DOHH2 (cell line): ENCODE data around the gene LRG1.
A peak's percentile ranks its signal among the peaks of the same experiment; 100 is the strongest.

Experiments used
- H3F3A ChIP-seq: fragments of 200-600 bp; sonication (generic), shearing (Covaris generic); 2 replicates; pipeline ENCODE4 v1.6.0; 2016; ENCODE audit warnings: antibody characterized with exemption, mild to moderate bottlenecking; ENCODE audit not compliant: control insufficient read depth, insufficient read depth
- H3K27ac ChIP-seq: fragments of 200-600 bp; sonication (generic); 2 replicates; pipeline ENCODE4 v1.5.1; 2014; ENCODE audit warnings: low read depth, mild to moderate bottlenecking, low read length, moderate library complexity
- H3K27me3 ChIP-seq: fragments of 200-600 bp; sonication (generic); 2 replicates; pipeline ENCODE4 v1.6.1; 2014; ENCODE audit warnings: mild to moderate bottlenecking, low read length, mixed read lengths; ENCODE audit not compliant: control insufficient read depth
- H3K36me3 ChIP-seq: fragments of 200-600 bp; sonication (generic); 2 replicates; pipeline ENCODE4 v1.6.1; 2014; ENCODE audit warnings: mild to moderate bottlenecking, low read length, moderate library complexity, mixed read lengths; ENCODE audit not compliant: control insufficient read depth
- H3K4me1 ChIP-seq: fragments of 200-600 bp; sonication (generic); 2 replicates; pipeline ENCODE4 v1.6.1; 2014; ENCODE audit warnings: mild to moderate bottlenecking, low read length, mixed read lengths; ENCODE audit not compliant: control insufficient read depth
- H3K4me2 ChIP-seq: fragments of 200-600 bp; sonication (generic); 2 replicates; pipeline ENCODE4 v1.6.0; 2014; ENCODE audit warnings: mild to moderate bottlenecking, low read length, moderate library complexity
- H3K4me3 ChIP-seq: fragments of 200-600 bp; sonication (generic); 2 replicates; pipeline ENCODE4 v1.5.1; 2014; ENCODE audit warnings: mild to moderate bottlenecking, low read length, mixed read lengths
- H3K79me2 ChIP-seq: fragments of 200-600 bp; sonication (generic); 2 replicates; pipeline ENCODE4 v1.6.1; 2014; ENCODE audit warnings: mild to moderate bottlenecking, low read length, mixed read lengths; ENCODE audit not compliant: control insufficient read depth
- H3K9me2 ChIP-seq: fragments of 200-600 bp; sonication (generic); replicated peaks from 2 replicates; pipeline ENCODE4 v1.6.1; 2014; ENCODE audit warnings: mild to moderate bottlenecking, low read length, mixed read lengths; ENCODE audit not compliant: control insufficient read depth
- H3K9me3 ChIP-seq: fragments of 200-600 bp; sonication (generic); 2 replicates; pipeline ENCODE4 v1.6.1; 2014; ENCODE audit warnings: antibody characterized with exemption, low read length, mixed read lengths; ENCODE audit not compliant: control insufficient read depth, insufficient read depth
- H4K20me1 ChIP-seq: fragments of 200-600 bp; sonication (generic); 2 replicates; pipeline ENCODE4 v1.6.0; 2014; ENCODE audit warnings: low read depth, mild to moderate bottlenecking, antibody characterized with exemption, low read length, moderate library complexity; ENCODE audit not compliant: control insufficient read depth, insufficient read depth
- EZH2phosphoT487 ChIP-seq: fragments of 200-600 bp; sonication (generic); IDR thresholded peaks from 2 replicates; pipeline ENCODE4 v1.6.1; 2017; ENCODE audit warnings: borderline replicate concordance, mild to moderate bottlenecking, antibody characterized with exemption, low read length, moderate library complexity, mixed read lengths
- TF ChIP-seq, protein P1 (sequence below): fragments of 200-600 bp; sonication (generic); IDR thresholded peaks from one replicate; pipeline ENCODE4 v1.5.1; 2014; ENCODE audit warnings: antibody characterized with exemption, mild to moderate bottlenecking, low read depth, low read length; ENCODE audit not compliant: poor library complexity, severe bottlenecking

The LRG1 gene

DNA sequence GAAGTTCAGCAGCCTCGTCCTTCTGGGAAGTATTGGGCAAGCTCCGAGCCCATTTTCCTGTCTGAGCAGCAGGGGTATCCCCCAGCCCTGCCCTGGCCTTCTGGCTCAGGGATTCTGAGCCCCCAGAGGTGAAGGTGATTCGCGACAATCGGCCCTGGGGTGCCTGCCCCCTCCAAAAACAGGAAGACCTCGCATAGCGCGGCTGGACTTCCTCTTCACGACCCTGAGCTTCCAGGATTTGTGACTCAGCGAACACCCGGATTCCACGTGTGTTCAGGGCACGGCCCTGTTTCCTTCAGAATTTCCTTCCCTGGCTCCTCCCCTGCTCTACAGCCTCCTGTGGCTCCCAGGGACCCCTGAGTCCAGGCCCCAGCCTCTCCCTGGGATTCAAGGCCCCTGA lies 19.7 kb upstream of the LRG1 start, which contains the start of gene SEMA6B:
Gene SEMA6B, minus strand, starts transcription at position 116 of the 400 bp plus-strand sequence. CDS start 1,227 bp downstream, outside the sequence.
- TF ChIP-seq, protein P1, sequence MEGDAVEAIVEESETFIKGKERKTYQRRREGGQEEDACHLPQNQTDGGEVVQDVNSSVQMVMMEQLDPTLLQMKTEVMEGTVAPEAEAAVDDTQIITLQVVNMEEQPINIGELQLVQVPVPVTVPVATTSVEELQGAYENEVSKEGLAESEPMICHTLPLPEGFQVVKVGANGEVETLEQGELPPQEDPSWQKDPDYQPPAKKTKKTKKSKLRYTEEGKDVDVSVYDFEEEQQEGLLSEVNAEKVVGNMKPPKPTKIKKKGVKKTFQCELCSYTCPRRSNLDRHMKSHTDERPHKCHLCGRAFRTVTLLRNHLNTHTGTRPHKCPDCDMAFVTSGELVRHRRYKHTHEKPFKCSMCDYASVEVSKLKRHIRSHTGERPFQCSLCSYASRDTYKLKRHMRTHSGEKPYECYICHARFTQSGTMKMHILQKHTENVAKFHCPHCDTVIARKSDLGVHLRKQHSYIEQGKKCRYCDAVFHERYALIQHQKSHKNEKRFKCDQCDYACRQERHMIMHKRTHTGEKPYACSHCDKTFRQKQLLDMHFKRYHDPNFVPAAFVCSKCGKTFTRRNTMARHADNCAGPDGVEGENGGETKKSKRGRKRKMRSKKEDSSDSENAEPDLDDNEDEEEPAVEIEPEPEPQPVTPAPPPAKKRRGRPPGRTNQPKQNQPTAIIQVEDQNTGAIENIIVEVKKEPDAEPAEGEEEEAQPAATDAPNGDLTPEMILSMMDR, result no peak
- no peak for TF ChIP-seq EZH2phosphoT487

DNA sequence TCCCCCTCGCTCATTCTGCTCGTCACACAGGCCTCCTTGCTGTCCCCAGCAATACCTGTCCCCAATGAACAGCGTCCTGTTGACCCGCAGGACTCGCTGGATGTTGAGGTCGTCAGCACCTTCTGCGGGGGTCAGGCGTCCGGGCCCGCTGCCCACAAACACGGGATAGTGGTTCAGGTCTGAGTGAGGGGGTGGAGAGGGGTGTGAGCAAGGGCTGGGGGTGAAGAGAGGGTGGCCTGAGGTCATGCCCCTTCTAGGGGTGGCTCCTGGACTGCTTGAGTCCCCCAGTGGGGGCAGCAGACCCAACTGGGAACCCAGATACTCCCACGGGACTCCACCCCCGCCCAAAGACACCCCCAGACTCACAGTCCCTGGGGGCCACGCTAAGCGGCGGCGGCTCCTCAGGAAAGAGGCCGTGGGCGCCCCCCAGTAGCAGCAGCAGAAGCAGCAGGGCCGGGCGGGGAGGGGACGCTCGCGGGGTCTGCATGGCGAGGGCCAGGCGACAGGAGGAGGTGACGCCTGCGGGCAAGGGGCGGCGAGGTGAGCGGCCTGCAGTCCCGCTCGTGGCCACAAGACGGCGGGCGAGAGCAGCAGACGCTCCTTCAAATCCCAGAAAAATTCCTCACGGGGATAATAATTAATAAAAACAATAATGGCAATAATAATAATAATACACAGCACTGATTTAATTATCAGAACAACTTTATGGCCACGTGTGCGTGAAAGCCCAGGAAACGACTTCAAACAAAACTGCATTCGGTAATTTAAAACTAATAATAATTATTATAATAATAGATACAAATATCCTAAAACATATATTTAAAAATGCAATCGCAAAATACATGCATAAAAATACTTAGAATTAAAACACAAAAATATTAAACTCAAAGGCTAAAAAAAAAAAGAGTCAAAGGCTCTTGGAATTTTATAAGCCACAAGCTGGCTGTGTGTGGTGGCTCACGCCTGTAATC lies 18.4 kb upstream of the LRG1 start:
- Histone ChIP-seq H3K36me3 (no peaks in the 10 kb centered on the region), H3K9me2 (no peaks in the 10 kb centered on the region), H3K27me3 (no peaks in the 10 kb centered on the region), H3K4me1 (no peaks in the 10 kb centered on the region), H3F3A (0 out of 2 replicates have a peak, but pooled peaks cover 3% of the 10 kb centered on the region), H3K79me2 (no peaks in the 10 kb centered on the region), H3K4me2 (no peak overlapping the region), H4K20me1 (no peaks in the 10 kb centered on the region), H3K4me3 (no peak overlapping the region), H3K27ac (no peak overlapping the region), H3K9me3 (no peaks in the 10 kb centered on the region)
- TF ChIP-seq, protein P1, result peak; percentile 72
- no peak for TF ChIP-seq EZH2phosphoT487

More for the DNA sequence above, 19.7 kb upstream of the LRG1 start, which contains the start of gene SEMA6B:
- Histone ChIP-seq H3K27me3 (no peaks in the 10 kb centered on the region), H3K9me3 (no peaks in the 10 kb centered on the region), H3K4me2 (no peak within 1 kb of the TSS), H3K27ac (no peak within 1 kb of the TSS), H3K4me1 (no peaks in the 10 kb centered on the region), H3K79me2 (no peaks in the 10 kb centered on the region), H3K4me3 (no peak within 1 kb of the TSS), H3K36me3 (no peaks in the 10 kb centered on the region), H4K20me1 (no peaks in the 10 kb centered on the region), H3F3A (0 out of 2 replicates have a peak, but pooled peaks cover 3% of the 10 kb centered on the region), H3K9me2 (no peaks in the 10 kb centered on the region)

DNA sequence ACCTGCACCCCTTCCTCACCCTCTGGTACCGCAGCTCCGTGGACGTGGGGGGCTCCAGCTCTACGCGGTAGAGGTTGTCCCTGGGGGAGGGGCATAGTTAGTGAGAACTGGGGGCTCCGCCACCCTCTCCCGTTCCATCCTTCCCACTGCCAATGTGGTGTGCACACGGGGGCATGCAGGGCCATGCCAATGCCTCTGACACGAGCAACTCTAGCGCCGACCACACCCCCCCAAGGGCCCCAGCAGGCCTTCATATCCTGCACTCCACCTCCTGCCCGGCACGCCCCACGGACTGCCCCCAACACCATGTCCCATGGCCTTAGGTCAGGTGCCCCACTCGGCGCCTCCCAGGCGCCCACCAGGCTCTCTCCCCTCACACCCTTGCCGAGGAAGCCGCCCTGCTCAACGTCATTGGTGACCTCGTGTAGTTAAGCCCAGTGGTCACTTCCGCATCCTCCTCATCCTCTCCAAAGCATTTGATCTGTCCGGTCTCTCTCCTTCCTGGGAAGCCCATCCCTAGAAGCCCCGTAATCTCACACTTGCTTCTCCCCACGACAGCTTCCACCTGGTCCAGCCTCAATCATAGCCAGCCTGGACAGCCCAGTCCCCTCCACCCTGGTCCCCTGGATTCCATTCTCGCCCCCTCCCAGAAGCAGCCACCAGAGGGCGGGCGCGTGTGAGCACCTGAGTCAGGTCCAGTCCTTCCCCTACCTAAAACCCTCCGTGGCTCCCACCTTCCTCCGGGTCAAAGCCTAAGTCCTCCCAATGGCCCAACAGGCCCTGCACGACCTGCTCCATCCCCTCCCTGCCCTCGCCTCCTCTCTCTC lies 17.5 kb upstream of the LRG1 start:
- H3K4me3 ChIP-seq, result no peak overlapping the region
- no peak for TF ChIP-seq EZH2phosphoT487
- TF ChIP-seq, protein P1, result peak; percentile 35
- H4K20me1 ChIP-seq, result no peaks in the 10 kb centered on the region
- no peaks in the 10 kb centered on the region for H3K79me2 ChIP-seq
- H3K27me3 ChIP-seq, result no peaks in the 10 kb centered on the region
- no peaks in the 10 kb centered on the region for H3K9me2 ChIP-seq
- H3K4me2 ChIP-seq, result no peak overlapping the region
- no peaks in the 10 kb centered on the region for H3K36me3 ChIP-seq
- no peak overlapping the region for H3K27ac ChIP-seq
- H3K4me1 ChIP-seq, result no peaks in the 10 kb centered on the region
- H3K9me3 ChIP-seq, result no peaks in the 10 kb centered on the region
- 0 out of 2 replicates have a peak, but pooled peaks cover 3% of the 10 kb centered on the region for H3F3A ChIP-seq
